Naive thymus-derived CD8-positive, alpha-beta T cell (primary cell): ENCODE data around the gene UNC13A. TPM values are rescaled to one million over a fixed set of nuclear protein-coding genes. Genes with fewer than 3 reads are reported as not detected.
"Not testable (repeated sequence)": the region's sequence is repeated elsewhere in the genome, so short reads cannot be mapped to it uniquely, and the experiment has no call there.

Experiments used
- ATAC-seq, 2 donors: fragments of 150-1000 bp; cut with Tn5 transposase in 1 of 2; sonication (Bioruptor Pico), chemical (Tn5 transposase) in 1 of 2; 1 replicate in 1 of 2; 2 replicates in 1 of 2; pipeline ENCODE4 v1.10.0; 2021; ENCODE audit warnings: mild to moderate bottlenecking in 2 of 2, moderate library complexity in 2 of 2
- POLR2A ChIA-PET: fragments of 350-600 bp; sonication (Branson Sonifier 250); formaldehyde crosslinking; loops from one replicate; lab custom pipeline; 2021; ENCODE audit warnings: antibody characterized with exemption; lab: Charles Lee
- DNase-seq, 10 donors: peaks; one replicate each; pipeline versions ENCODE4 v3.0.0 to v3.0.0-alpha.2; 2020 to 2022
- H3K27ac Mint-ChIP-seq, 10 donors: one replicate each; pipeline ENCODE4 v1.8.0; 2020 to 2022; ENCODE audit warnings: mild to moderate bottlenecking in 10 of 10, mixed read lengths in 10 of 10, moderate library complexity in 4 of 10, inconsistent platforms in 1 of 10
- H3K27me3 Mint-ChIP-seq, 5 donors: one replicate each; pipeline ENCODE4 v1.8.0; 2021 to 2022; ENCODE audit warnings: mixed read lengths in 5 of 5
- H3K36me3 Mint-ChIP-seq, 3 donors: one replicate each; pipeline ENCODE4 v1.8.0; 2020 to 2022; ENCODE audit warnings: mixed read lengths in 3 of 3, mild to moderate bottlenecking in 2 of 3, inconsistent platforms in 1 of 3
- H3K4me1 Mint-ChIP-seq, 4 donors: one replicate each; pipeline ENCODE4 v1.8.0; 2021 to 2022; ENCODE audit warnings: mixed read lengths in 4 of 4
- H3K4me3 Mint-ChIP-seq, 10 donors: one replicate each; pipeline ENCODE4 v1.8.0; 2020 to 2022; ENCODE audit warnings: mild to moderate bottlenecking in 10 of 10, mixed read lengths in 10 of 10, moderate library complexity in 6 of 10, inconsistent platforms in 1 of 10
- H3K9me3 Mint-ChIP-seq, 9 donors: one replicate each; pipeline ENCODE4 v1.8.0; 2020 to 2022; ENCODE audit warnings: mixed read lengths in 9 of 9, mild to moderate bottlenecking in 3 of 9, inconsistent platforms in 1 of 9, moderate library complexity in 1 of 9
- polyA plus RNA-seq, 3 donors: library from polyadenylated mRNA; unstranded; fragments of 300-500 nt; fragmentation: Illumina TruSeq; gene quantifications; one replicate each; pipeline ENCODE4 v1.2.3, GENCODE V29; 2021
- total RNA-seq, 8 experiments: library from RNA in 2 of 8; stranded (reverse) in 2 of 8; gene quantifications; one replicate each; pipeline ENCODE4 v1.2.3 and lab custom pipeline; 2021 to 2026

Gene UNC13A
- total and polyA plus RNA-seq, 5 experiments from 2014 or later: 0.01 to 0.10 (median 0.04) TPM; not detected in 1

DNA sequence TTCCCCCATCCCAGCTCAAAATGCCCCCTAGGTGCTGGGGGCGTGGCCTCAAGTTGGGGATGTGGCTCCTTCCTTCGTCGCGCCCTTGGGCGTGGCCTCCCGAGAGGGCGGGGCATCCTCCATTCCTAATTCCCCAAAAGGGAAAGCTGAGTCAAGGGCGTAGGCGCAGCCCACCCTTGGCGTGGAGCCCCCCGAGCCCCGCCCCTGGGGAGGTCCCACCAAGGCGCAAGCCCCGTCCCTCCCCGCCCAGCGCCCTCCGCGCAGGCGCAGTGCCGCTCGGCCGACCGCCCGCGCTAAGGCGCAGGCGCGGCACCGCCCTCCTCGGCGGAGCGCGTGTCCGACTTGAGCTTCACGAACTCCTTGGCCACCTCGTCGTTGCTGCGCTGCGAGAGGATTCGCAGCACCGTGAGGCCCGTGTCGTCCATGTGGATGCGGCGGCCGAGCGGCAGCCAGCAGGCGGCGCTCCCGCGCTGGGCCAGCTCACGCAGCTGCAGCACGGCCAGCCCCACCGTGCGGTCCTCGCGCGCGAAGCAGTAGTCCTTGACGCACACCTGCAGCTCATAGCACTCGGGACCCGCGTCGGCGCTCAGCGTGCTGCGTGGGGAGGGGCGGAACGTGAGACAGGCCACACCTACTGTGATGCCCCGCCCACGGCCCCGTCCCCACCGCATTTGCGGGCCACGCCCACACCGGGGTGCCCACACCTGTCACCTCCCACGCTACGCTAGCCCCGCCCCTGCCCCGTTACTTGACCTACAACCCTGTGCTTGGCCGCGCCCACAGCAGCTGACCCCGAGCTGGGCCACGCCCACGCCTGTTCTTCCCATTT is 82.2 kb downstream of the UNC13A start:
- peak overlapping the region; percentile 2 to 82 (median 72) for H3K27ac Mint-ChIP-seq
- peaks cover 6 to 20% (median 7%) of the 10 kb centered on the region in 4 donors for H3K4me1 Mint-ChIP-seq
- DNase-seq (peak; percentile 75 to 91 (median 86)), ATAC-seq (peak; percentile 91 to 97)
- peaks cover 20 to 39% (median 25%) of the 10 kb centered on the region in 5 donors for H3K27me3 Mint-ChIP-seq
- H3K36me3 Mint-ChIP-seq: peaks cover 0 to 5% (median 0%) of the 10 kb centered on the region in 3 donors
- H3K9me3 Mint-ChIP-seq: no peaks in the 10 kb centered on the region
- peak overlapping the region; percentile 70 to 90 (median 82) for H3K4me3 Mint-ChIP-seq
- POLR2A ChIA-PET: interaction anchor here (0.7 to 1.1 kb wide), 3 partner anchors 19 to 118 kb away, joined by 3 to 4 read pairs (median 3); no protein-coding TSS in a partner anchor

DNA sequence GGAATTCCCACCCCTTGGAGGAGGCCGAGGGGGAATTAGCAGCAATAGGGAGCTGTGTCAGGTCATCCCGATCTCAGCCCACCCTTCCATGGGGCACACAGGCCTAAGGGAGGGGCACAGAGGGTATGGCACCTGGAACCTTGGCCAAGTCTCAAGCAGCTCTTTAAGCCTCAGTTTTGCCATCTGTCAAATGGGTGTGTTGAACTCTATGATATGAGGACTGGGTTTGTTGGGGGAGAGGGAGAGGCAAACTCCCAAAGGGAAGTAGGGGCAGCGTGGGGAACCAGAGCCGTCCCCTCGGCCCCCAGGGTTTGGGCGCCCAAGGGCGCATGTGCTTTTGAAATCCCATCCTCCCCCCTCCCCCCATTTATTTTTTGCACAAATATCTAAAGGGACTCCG is 83.0 kb downstream of the UNC13A start:
- Mint-ChIP-seq H3K9me3 (no peaks in the 10 kb centered on the region), H3K36me3 (peaks cover 0 to 5% (median 0%) of the 10 kb centered on the region in 3 donors), H3K27me3 (peaks cover 20 to 43% (median 32%) of the 10 kb centered on the region in 5 donors), H3K4me1 (peaks cover 6 to 20% (median 7%) of the 10 kb centered on the region in 4 donors), H3K4me3 (peak overlapping the region in 4 of 10 donors; percentile 19 to 48 (median 42)), H3K27ac (no peak overlapping the region)
- ATAC-seq (no peak), DNase-seq (no peak)
- POLR2A ChIA-PET: interaction anchor here (0.5 to 0.8 kb wide), 4 partner anchors 95 to 544 kb away, joined by 3 to 4 read pairs (median 4); no protein-coding TSS in a partner anchor

DNA sequence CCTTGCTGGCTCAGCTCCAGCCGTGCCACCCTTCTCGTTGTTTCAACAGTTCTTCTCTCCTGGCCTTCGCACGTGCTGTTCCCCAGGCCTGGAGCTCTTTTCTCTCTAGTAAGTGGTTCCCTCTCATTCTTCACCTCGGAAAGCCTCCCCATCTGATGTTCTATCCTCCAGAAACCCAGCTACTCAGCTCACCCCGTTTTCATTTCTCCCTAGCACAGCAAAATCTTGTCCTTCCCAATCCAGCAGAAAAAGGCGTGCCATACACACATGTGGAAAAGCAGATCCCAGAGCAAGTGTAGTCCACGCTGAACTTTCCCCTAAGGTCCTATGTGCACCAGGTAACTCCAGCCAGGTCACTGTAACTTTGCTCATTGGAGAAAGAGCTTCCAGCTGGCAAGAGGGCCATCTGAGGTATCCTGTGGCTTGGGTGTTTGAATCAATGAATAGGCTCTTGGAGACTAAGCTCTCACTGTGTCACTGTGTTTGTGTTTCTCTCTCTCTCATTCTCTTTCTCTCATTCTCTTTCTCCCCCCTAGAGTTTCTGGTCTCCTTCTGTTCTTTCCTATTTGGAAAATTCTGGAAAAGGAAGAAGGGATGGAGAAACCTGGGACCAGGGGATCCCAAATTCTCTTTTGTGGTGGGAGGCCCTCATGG is 83.7 kb downstream of the UNC13A start:
- POLR2A ChIA-PET: interaction anchor here (0.5 to 0.8 kb wide), 3 partner anchors 94 to 544 kb away, joined by 3 to 4 read pairs (median 4); no protein-coding TSS in a partner anchor
- DNase-seq: no peak
- peaks cover 20 to 43% (median 33%) of the 10 kb centered on the region in 5 donors for H3K27me3 Mint-ChIP-seq
- peaks cover 0 to 5% (median 0%) of the 10 kb centered on the region in 3 donors for H3K36me3 Mint-ChIP-seq
- H3K4me3 Mint-ChIP-seq: peak overlapping the region in 6 of 10 donors; percentile 3 to 45 (median 28)
- H3K9me3 Mint-ChIP-seq: no peaks in the 10 kb centered on the region
- peaks cover 6 to 20% (median 7%) of the 10 kb centered on the region in 4 donors for H3K4me1 Mint-ChIP-seq
- H3K27ac Mint-ChIP-seq: peak overlapping the region in 3 of 10 donors; percentile 0 to 24 (median 10)
- no peak for ATAC-seq

DNA sequence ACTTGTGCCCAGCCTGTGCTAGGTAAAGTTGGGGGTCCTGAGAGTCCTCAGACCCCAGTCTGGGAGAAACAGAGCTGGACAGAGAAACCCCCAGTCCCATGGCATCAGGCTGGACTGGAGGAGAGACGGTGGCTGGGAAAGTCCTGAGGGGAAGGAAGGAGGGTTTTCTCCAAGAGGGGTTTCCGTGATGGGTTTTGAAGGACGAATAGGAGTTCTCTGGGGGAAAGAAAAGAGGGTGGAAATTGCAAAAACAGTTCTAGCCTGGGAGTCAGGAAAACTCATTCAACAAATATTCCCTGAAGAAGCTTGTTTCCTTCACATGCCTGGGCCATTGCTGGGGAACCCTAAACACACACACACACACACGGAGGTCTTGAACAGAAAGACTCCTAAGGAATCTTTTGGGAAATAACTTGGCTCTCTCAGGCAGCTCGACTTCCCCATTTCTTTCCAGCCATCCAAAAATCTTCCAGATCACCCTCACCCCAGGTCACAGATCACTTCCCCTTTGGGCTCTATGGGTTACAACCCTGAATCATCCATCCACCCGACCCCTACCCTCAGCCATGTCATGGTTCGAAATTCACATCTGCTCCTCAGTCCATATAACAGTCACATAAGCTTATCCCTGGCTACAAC is 85.2 kb downstream of the UNC13A start:
- peaks cover 0 to 5% (median 0%) of the 10 kb centered on the region in 3 donors for H3K36me3 Mint-ChIP-seq
- H3K27ac Mint-ChIP-seq: no peak overlapping the region
- H3K4me1 Mint-ChIP-seq: peaks cover 7 to 20% (median 9%) of the 10 kb centered on the region in 4 donors
- POLR2A ChIA-PET: interaction anchor here (0.6 kb wide), 1 partner anchor 31 kb away, joined by 3 read pairs; no protein-coding TSS in a partner anchor
- H3K4me3 Mint-ChIP-seq: peak overlapping the region in 1 of 10 donors; percentile 15
- DNase-seq (no peak), ATAC-seq (no peak)
- no peaks in the 10 kb centered on the region for H3K9me3 Mint-ChIP-seq
- peaks cover 20 to 43% (median 33%) of the 10 kb centered on the region in 5 donors for H3K27me3 Mint-ChIP-seq

DNA sequence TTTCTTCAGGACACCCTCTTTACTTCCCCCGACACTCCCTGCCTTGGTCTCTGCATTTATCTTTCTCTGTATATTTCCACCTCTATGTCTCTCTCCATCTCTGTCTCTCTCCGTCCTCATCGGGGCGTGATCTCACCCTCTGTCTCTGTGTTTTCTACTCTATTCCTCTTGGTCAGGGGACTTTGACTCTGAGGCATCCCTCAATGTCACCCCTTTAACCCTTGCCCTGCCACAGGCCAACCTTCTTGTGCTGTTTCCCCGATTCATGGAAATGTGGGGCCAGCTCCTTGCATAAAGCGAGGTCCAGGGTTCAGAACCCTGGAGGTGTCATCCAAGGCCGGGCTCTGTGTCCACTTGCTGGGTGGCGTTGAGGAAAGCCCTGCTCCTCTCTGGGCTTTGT is 85.9 kb downstream of the UNC13A start:
- H3K36me3 Mint-ChIP-seq: peaks cover 0 to 5% (median 0%) of the 10 kb centered on the region in 3 donors
- H3K27ac Mint-ChIP-seq: no peak overlapping the region
- peaks cover 7 to 20% (median 9%) of the 10 kb centered on the region in 4 donors for H3K4me1 Mint-ChIP-seq
- peaks cover 20 to 43% (median 33%) of the 10 kb centered on the region in 5 donors for H3K27me3 Mint-ChIP-seq
- H3K9me3 Mint-ChIP-seq: no peaks in the 10 kb centered on the region
- DNase-seq (no peak), ATAC-seq (no peak)
- no peak overlapping the region for H3K4me3 Mint-ChIP-seq
- POLR2A ChIA-PET: no interaction called here

DNA sequence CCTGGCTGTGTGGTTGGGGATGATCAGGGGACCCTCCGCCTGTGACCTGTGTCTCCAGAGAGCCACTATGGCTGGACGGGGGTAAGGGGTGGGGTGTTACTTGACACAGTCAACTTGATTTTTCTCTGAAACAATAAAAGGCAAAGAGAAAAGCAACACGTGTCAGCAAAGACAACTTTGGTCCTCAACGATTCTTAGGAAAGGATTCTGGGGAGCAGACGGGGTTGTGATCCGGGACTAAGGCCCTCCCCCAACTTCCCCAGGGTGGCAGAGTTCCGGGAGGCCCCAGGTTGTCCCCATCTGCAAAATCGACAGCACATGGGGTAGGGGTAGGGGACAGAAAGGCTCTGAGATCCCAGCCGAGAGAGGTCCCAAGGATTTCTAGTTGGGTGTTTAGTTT is 86.5 kb downstream of the UNC13A start:
- peaks cover 0 to 5% (median 0%) of the 10 kb centered on the region in 3 donors for H3K36me3 Mint-ChIP-seq
- H3K27ac Mint-ChIP-seq: no peak overlapping the region
- no peak for DNase-seq
- H3K4me3 Mint-ChIP-seq: no peak overlapping the region
- H3K27me3 Mint-ChIP-seq: peaks cover 20 to 43% (median 33%) of the 10 kb centered on the region in 5 donors
- POLR2A ChIA-PET: no interaction called here
- peaks cover 5 to 15% (median 8%) of the 10 kb centered on the region in 4 donors for H3K4me1 Mint-ChIP-seq
- no peak for ATAC-seq
- H3K9me3 Mint-ChIP-seq: no peaks in the 10 kb centered on the region

DNA sequence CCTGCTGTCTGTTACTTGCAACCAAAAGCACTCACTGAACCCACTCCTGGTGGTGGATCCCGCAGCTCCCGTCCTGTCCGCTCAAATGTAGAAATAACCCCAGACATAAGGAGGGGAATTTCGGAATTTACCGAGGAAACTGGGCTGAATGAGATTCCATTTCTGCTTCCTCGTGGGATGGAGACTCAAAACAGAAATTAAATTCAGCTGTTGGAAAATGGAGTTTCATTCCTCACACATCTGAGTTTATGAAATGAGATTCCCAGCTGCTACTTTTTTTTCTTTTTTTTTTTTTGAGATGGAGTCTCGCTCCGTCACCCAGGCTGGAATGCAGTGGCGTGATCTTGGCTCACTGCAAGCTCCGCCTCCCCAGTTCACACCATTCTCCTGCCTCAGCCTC is 88.4 kb downstream of the UNC13A start:
- POLR2A ChIA-PET: interaction anchor here (0.7 kb wide), 1 partner anchor 24 kb away, joined by 3 read pairs; no protein-coding TSS in a partner anchor
- no peaks in the 10 kb centered on the region for H3K9me3 Mint-ChIP-seq
- no peak overlapping the region for H3K27ac Mint-ChIP-seq
- ATAC-seq (no peak), DNase-seq (no peak)
- peaks cover 0 to 7% (median 4%) of the 10 kb centered on the region in 4 donors for H3K4me1 Mint-ChIP-seq
- peaks cover 20 to 41% (median 33%) of the 10 kb centered on the region in 5 donors for H3K27me3 Mint-ChIP-seq
- no peak overlapping the region for H3K4me3 Mint-ChIP-seq
- H3K36me3 Mint-ChIP-seq: peaks cover 0 to 5% (median 0%) of the 10 kb centered on the region in 3 donors

DNA sequence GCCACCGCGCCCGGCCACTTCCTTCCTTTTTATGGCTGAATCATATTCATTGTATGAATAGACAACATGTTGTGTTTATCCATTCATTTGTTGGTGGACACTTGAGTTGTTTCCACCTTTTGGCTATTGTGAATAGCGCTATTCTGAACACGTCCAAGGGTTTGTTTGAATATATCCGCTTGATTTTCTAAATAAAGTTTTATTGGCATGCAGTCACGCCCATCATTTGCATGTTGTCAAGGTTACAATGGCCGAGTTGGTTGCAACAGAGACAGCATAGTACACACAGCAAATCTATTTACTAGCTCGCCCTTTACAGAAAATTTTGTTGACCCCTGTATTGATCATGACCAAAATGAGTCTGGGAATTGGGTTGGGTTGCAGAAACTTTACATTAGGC is 89.2 kb downstream of the UNC13A start:
- Mint-ChIP-seq H3K27me3 (peaks cover 16 to 39% (median 27%) of the 10 kb centered on the region in 5 donors), H3K27ac (no peak overlapping the region), H3K4me1 (peaks cover 0 to 5% (median under 1%) of the 10 kb centered on the region in 4 donors), H3K9me3 (no peaks in the 10 kb centered on the region), H3K36me3 (peaks cover 0 to 5% (median 0%) of the 10 kb centered on the region in 3 donors), H3K4me3 (no peak overlapping the region)
- ATAC-seq (no peak), DNase-seq (no peak)
- POLR2A ChIA-PET: no interaction called here

DNA sequence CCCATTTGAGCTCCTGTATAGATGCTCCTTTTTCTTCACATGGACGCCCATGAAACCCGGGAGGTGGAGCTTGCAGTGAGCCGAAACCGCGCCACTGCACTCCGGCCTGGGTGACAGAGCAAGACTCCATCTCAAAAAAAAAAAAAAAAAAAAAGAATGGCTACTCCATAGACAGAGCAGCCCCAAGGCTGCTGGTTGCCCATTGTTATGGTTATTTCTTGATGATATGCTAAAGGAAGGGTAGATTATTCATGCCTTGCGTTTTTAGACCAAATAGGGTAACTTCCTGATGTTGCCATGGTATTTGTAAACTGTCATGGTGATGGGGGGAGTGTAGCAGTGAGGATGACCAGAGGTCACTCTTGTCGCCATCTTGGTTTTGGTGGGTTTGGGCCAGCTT is 90.1 kb downstream of the UNC13A start:
- peaks cover 11 to 34% (median 24%) of the 10 kb centered on the region in 5 donors for H3K27me3 Mint-ChIP-seq
- H3K4me3 Mint-ChIP-seq, H3K36me3 Mint-ChIP-seq, H3K9me3 Mint-ChIP-seq, DNase-seq, ATAC-seq, H3K27ac Mint-ChIP-seq, H3K4me1 Mint-ChIP-seq: not testable (repeated sequence)
- POLR2A ChIA-PET: interaction anchor here (0.7 kb wide), 1 partner anchor 102 kb away, joined by 4 read pairs; no protein-coding TSS in a partner anchor

DNA sequence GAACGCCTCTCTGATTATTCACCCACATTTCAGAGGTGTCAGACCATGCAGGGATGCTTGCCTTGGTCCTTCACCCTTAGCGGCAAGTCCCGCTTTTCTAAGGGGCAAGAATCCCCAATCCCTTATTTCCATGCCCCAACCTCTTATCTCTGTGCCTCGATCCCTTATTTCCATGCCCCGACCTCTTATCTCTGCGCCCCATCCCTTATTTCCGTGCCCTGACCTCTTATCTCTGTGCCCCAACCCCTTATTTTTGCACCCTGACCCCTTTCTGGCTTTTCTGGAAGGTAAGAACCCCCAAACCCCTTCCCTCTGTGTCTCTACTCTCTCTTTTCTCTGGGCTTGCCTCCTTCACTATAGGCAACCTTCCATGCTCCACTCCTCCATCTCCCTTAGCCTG is 93.9 kb downstream of the UNC13A start:
- POLR2A ChIA-PET, H3K36me3 Mint-ChIP-seq, H3K9me3 Mint-ChIP-seq, H3K27ac Mint-ChIP-seq, ATAC-seq, H3K4me1 Mint-ChIP-seq, H3K4me3 Mint-ChIP-seq, DNase-seq: not testable (repeated sequence)
- peaks cover 4 to 27% (median 12%) of the 10 kb centered on the region in 5 donors for H3K27me3 Mint-ChIP-seq

DNA sequence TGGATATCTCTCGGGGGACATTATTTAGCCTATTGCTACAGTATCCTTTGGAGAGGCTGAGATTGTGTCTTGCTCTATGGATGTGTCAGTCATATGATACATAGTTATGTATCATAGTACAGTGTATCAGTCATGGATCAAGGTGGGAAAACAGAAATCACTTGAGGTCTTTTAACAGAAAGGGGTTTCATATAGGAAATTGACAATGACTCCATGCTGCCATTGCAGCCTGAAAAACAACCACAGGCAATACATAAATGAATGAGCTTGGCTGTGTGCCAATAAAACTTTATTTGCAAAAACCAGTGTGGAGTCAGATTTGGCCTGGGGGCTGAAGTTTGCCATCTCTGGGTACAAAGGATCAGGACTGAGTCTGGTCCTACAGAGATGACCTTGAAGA is 97.3 kb downstream of the UNC13A start:
- Mint-ChIP-seq H3K27me3 (peaks cover 4 to 27% (median 12%) of the 10 kb centered on the region in 5 donors), H3K27ac (no peak overlapping the region), H3K9me3 (no peaks in the 10 kb centered on the region), H3K4me3 (no peak overlapping the region), H3K36me3 (peaks cover 0 to 4% (median 0%) of the 10 kb centered on the region in 3 donors), H3K4me1 (peaks cover 0 to 2% (median 0%) of the 10 kb centered on the region in 4 donors)
- DNase-seq: no peak
- POLR2A ChIA-PET: no interaction called here
- ATAC-seq: no peak

DNA sequence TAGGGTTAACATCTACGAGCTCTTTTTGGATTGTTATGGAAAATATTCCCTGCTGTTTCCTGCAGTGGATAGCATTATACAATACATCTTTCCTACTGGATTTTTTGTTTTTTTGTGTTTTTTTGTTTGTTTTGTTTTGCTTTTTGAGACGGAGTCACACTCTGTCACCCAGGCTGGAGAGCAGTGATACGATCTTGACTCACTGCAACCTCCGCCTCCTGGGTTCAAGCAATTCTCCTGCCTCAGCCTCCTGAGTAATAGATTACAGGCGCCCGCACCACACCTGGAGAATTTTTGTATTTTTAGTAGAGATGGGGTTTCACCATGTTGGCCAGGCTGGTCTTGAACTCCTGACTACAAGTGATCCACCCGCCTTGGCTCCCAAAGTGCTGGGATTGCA is 102.8 kb downstream of the UNC13A start:
- H3K9me3 Mint-ChIP-seq, H3K4me3 Mint-ChIP-seq, H3K27ac Mint-ChIP-seq, ATAC-seq, DNase-seq, POLR2A ChIA-PET, H3K4me1 Mint-ChIP-seq: not testable (repeated sequence)
- Mint-ChIP-seq H3K36me3 (peaks cover 0 to 25% (median 4%) of the 10 kb centered on the region in 3 donors), H3K27me3 (peaks cover 2 to 12% (median 4%) of the 10 kb centered on the region in 5 donors)
